NCI-H345 treated with DMSO at 0.1 percent for 48 hours (cell line): Measurements from ENCODE around the gene MIEF1.

Source experiments
- DNase-seq: peaks from one replicate; lab custom pipeline; 2025; ENCODE audit not compliant: unreplicated experiment; lab: John Stamatoyannopoulos, UW

The MIEF1 gene

GRCh38 chr22:39527481-39527961, 25.4 kb downstream of the MIEF1 start:
- DNase-seq, result no peak

- DNase-seq, result peak; percentile 15
These were observed 26.1 kb downstream of the MIEF1 start for GRCh38 chr22:39528080-39528661.

GRCh38 chr22:39528681-39529486, 26.8 kb downstream of the MIEF1 start:
- peak; percentile 75 for DNase-seq

- DNase-seq, result no peak
These were observed 27.4 kb downstream of the MIEF1 start for GRCh38 chr22:39529487-39529851.

- no peak for DNase-seq
These were observed 28.0 kb downstream of the MIEF1 start for GRCh38 chr22:39530116-39530515.

- DNase-seq, result no peak
These were observed 28.7 kb downstream of the MIEF1 start for GRCh38 chr22:39530692-39531331.

GRCh38 chr22:39532215-39533073, 30.4 kb downstream of the MIEF1 start, which contains the start of gene RPS19BP1:
RPS19BP1 (minus strand) TSS chr22:39532748; CDS start chr22:39532738, 10 bp downstream.
- DNase-seq, result peak; percentile 96

- DNase-seq, result no peak
These were observed 32.0 kb downstream of the MIEF1 start for GRCh38 chr22:39534092-39534506.

- DNase-seq, result peak; percentile 48
These were observed 32.7 kb downstream of the MIEF1 start for GRCh38 chr22:39534591-39535356.

- no peak for DNase-seq
These were observed 33.3 kb downstream of the MIEF1 start for GRCh38 chr22:39535357-39535725.

GRCh38 chr22:39535831-39536449, 33.9 kb downstream of the MIEF1 start:
- no peak for DNase-seq

GRCh38 chr22:39536711-39537110, 34.6 kb downstream of the MIEF1 start:
- no peak for DNase-seq

GRCh38 chr22:39537975-39538374, 35.9 kb downstream of the MIEF1 start:
- DNase-seq, result no peak

GRCh38 chr22:39543095-39543494, 41.0 kb downstream of the MIEF1 start:
- DNase-seq, result no peak

GRCh38 chr22:39545386-39546365, 43.6 kb downstream of the MIEF1 start:
- no peak for DNase-seq

GRCh38 chr22:39546889-39547586, 44.9 kb downstream of the MIEF1 start:
- DNase-seq, result no peak

- DNase-seq, result no peak
These were observed 45.5 kb downstream of the MIEF1 start for GRCh38 chr22:39547587-39547947.

GRCh38 chr22:39553429-39553828, 51.3 kb downstream of the MIEF1 start:
- DNase-seq, result no peak
